WTC11 (cell line): ENCODE measurements around the gene TMEM238. TPM values are rescaled to one million over a fixed set of nuclear protein-coding genes. Genes with fewer than 3 reads are reported as not detected.

Experiments
- ATAC-seq: fragments of 200-7000 bp; cut with Tn5 transposase; 2 replicates; pipeline ENCODE4 v1.10.0; 2021; ENCODE audit warnings: mild to moderate bottlenecking, moderate library complexity
- CTCF ChIA-PET: fragments of 300-600 bp; sonication (Branson Sonifier 250); formaldehyde crosslinking; loops from one replicate; lab custom pipeline; 2021; ENCODE audit warnings: antibody characterized with exemption; lab: Charles Lee
- POLR2A ChIA-PET: fragments of 350-600 bp; sonication (Branson Sonifier 250); formaldehyde crosslinking; loops from one replicate; lab custom pipeline; 2021; ENCODE audit warnings: antibody characterized with exemption; lab: Charles Lee
- DNase-seq: peaks from one replicate; pipeline ENCODE4 v3.0.0; 2021; ENCODE audit warnings: low spot score
- H3K27ac Mint-ChIP-seq: 2 replicates; pipeline ENCODE4 v1.8.0; 2021; ENCODE audit warnings: mixed read lengths
- H3K27me3 Mint-ChIP-seq: 2 replicates; pipeline ENCODE4 v1.8.0; 2021; ENCODE audit warnings: low read depth, mild to moderate bottlenecking, moderate library complexity, mixed read lengths
- H3K36me3 Mint-ChIP-seq: 2 replicates; pipeline ENCODE4 v1.8.0; 2021; ENCODE audit warnings: mixed read lengths
- H3K4me1 Mint-ChIP-seq: 2 replicates; pipeline ENCODE4 v1.8.0; 2022; ENCODE audit warnings: mixed read lengths
- H3K4me3 Mint-ChIP-seq: 2 replicates; pipeline ENCODE4 v1.8.0; 2021; ENCODE audit warnings: mild to moderate bottlenecking, moderate library complexity, mixed read lengths
- H3K9me3 Mint-ChIP-seq: 2 replicates; pipeline ENCODE4 v1.8.0; 2021; ENCODE audit warnings: mixed read lengths
- CREB1 ChIP-seq: sonication (generic); formaldehyde crosslinking; IDR thresholded peaks from 2 replicates; pipeline ENCODE4 v1.8.0; 2023; ENCODE audit warnings: mild to moderate bottlenecking, missing genetic modification reagents
- IRF2 ChIP-seq: sonication (generic); formaldehyde crosslinking; IDR thresholded peaks from 2 replicates; pipeline ENCODE4 v1.8.0; 2022; ENCODE audit warnings: low read depth, missing genetic modification reagents, borderline replicate concordance
- NFYB ChIP-seq: sonication (generic); formaldehyde crosslinking; conservative IDR thresholded peaks from 2 replicates; pipeline ENCODE4 v1.8.0; 2022; ENCODE audit warnings: low read depth, missing genetic modification reagents
- RELA ChIP-seq: sonication (generic); formaldehyde crosslinking; IDR thresholded peaks from 2 replicates; pipeline ENCODE4 v1.8.1; 2022; ENCODE audit warnings: missing genetic modification reagents, mild to moderate bottlenecking, borderline replicate concordance
- SMAD3 ChIP-seq: sonication (generic); formaldehyde crosslinking; IDR thresholded peaks from 2 replicates; pipeline ENCODE4 v1.8.0; 2022; ENCODE audit warnings: missing genetic modification reagents, mild to moderate bottlenecking, borderline replicate concordance
- SOX15 ChIP-seq: fragments of 250-450 bp; sonication (Bioruptor Pico); IDR thresholded peaks from 2 replicates; pipeline ENCODE4 v1.9.0; 2021; ENCODE audit warnings: mild to moderate bottlenecking
- TEAD1 ChIP-seq: sonication (generic); formaldehyde crosslinking; IDR thresholded peaks from 2 replicates; pipeline ENCODE4 v1.8.0; 2022; ENCODE audit warnings: mild to moderate bottlenecking, missing genetic modification reagents
- TEAD4 ChIP-seq: sonication (generic); formaldehyde crosslinking; IDR thresholded peaks from 2 replicates; pipeline ENCODE4 v1.8.0; 2022; ENCODE audit warnings: mild to moderate bottlenecking, missing genetic modification reagents
- TP53 ChIP-seq: sonication (generic); formaldehyde crosslinking; IDR thresholded peaks from 2 replicates; pipeline ENCODE4 v1.8.1; 2023; ENCODE audit warnings: mild to moderate bottlenecking, missing genetic modification reagents
- ZBTB21 ChIP-seq: sonication (generic); formaldehyde crosslinking; IDR thresholded peaks from 2 replicates; pipeline ENCODE4 v1.8.1; 2023; ENCODE audit warnings: mild to moderate bottlenecking, missing genetic modification reagents, borderline replicate concordance
- ZNF138 ChIP-seq: sonication (generic); formaldehyde crosslinking; conservative IDR thresholded peaks from 2 replicates; pipeline ENCODE4 v1.8.1; 2022; ENCODE audit warnings: mild to moderate bottlenecking, moderate library complexity, missing genetic modification reagents
- ZNF219 ChIP-seq: sonication (generic); formaldehyde crosslinking; IDR thresholded peaks from 2 replicates; pipeline ENCODE4 v1.8.0; 2023; ENCODE audit warnings: missing genetic modification reagents, mild to moderate bottlenecking, borderline replicate concordance
- ZNF232 ChIP-seq: sonication (generic); formaldehyde crosslinking; IDR thresholded peaks from 2 replicates; pipeline ENCODE4 v1.8.0; 2022; ENCODE audit warnings: mild to moderate bottlenecking, missing genetic modification reagents
- ZNF263 ChIP-seq: sonication (generic); formaldehyde crosslinking; IDR thresholded peaks from 2 replicates; pipeline ENCODE4 v1.8.1; 2022; ENCODE audit warnings: low read depth, mild to moderate bottlenecking, moderate library complexity, missing genetic modification reagents
- ZNF396 ChIP-seq: fragments of 250-450 bp; sonication (Bioruptor Pico); IDR thresholded peaks from 2 replicates; pipeline ENCODE4 v1.8.0; 2021; ENCODE audit warnings: mild to moderate bottlenecking, moderate library complexity, borderline replicate concordance
- ZNF416 ChIP-seq: fragments of 250-450 bp; sonication (Bioruptor Pico); IDR thresholded peaks from 2 replicates; pipeline ENCODE4 v1.9.0; 2021; ENCODE audit warnings: mild to moderate bottlenecking, inconsistent platforms
- total RNA-seq: library from RNA; stranded (reverse); gene quantifications from 3 replicates; pipeline ENCODE4 v1.2.3, GENCODE V29; 2021
- TF ChIP-seq, protein P1 (sequence below): sonication (generic); formaldehyde crosslinking; IDR thresholded peaks from 2 replicates; pipeline ENCODE4 v1.8.1; 2022; ENCODE audit warnings: low read depth, missing genetic modification reagents, borderline replicate concordance
- TF ChIP-seq, protein P2 (sequence below): fragments of 250-450 bp; sonication (Bioruptor Pico); conservative IDR thresholded peaks from 2 replicates; pipeline ENCODE4 v1.9.0; 2021; ENCODE audit warnings: mild to moderate bottlenecking
- TF ChIP-seq, protein P3 (sequence below): fragments of 250-450 bp; sonication (Bioruptor Pico); IDR thresholded peaks from 2 replicates; pipeline ENCODE4 v1.9.0; 2021; ENCODE audit warnings: moderate library complexity, mild to moderate bottlenecking, inconsistent platforms, borderline replicate concordance
- TF ChIP-seq, protein P4 (sequence below): sonication (generic); formaldehyde crosslinking; IDR thresholded peaks from 2 replicates; pipeline ENCODE4 v1.8.1; 2022; ENCODE audit warnings: missing genetic modification reagents, borderline replicate concordance
- TF ChIP-seq, protein P5 (sequence below): sonication (generic); formaldehyde crosslinking; IDR thresholded peaks from 2 replicates; pipeline ENCODE4 v1.8.0; 2023; ENCODE audit warnings: mild to moderate bottlenecking, missing genetic modification reagents
- TF ChIP-seq, protein P6 (sequence below): sonication (generic); formaldehyde crosslinking; IDR thresholded peaks from 2 replicates; pipeline ENCODE4 v1.8.1; 2022; ENCODE audit warnings: mild to moderate bottlenecking, missing genetic modification reagents, moderate library complexity, borderline replicate concordance

TMEM238 gene
- total RNA-seq, 1 experiment from 2014 or later = 8.3 TPM

DNA sequence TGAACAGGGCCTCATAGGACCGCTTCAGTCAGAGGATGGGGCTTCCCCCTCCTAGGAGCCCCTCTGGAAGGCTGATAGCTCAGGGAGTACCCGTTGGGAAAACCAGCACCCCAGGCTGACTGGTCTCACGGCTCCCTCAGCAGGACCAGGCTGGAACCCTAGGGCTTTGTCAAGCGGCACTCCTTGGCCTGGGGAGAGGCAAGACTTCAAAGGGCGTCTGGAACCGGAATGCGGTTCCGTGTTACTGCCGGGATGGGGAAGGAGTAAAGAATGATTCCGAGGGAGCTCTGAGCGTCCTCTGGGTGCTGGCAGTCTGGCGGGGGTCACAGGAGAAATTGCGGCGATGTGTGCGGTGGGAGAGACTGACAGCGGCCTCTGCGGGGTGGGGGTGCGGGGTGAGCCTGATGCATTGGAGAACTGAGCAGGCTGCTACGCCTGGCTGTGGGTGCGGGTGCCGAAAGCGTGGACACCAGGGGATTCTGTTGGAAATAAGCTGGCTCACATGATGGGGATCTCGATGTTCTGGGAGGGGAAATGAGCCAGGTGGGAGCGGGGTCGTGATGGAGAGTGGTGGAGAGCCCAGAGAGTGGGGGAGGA, 31.4 kb downstream of the TMEM238 start:
- TF ChIP-seq TEAD4 (CRISPR knock-in tag) (no peak), SMAD3 (no peak), SOX15 (CRISPR knock-in tag) (no peak), RELA (CRISPR knock-in tag) (no peak), ZNF396 (no peak), TP53 (no peak)
- TF ChIP-seq, protein P1, sequence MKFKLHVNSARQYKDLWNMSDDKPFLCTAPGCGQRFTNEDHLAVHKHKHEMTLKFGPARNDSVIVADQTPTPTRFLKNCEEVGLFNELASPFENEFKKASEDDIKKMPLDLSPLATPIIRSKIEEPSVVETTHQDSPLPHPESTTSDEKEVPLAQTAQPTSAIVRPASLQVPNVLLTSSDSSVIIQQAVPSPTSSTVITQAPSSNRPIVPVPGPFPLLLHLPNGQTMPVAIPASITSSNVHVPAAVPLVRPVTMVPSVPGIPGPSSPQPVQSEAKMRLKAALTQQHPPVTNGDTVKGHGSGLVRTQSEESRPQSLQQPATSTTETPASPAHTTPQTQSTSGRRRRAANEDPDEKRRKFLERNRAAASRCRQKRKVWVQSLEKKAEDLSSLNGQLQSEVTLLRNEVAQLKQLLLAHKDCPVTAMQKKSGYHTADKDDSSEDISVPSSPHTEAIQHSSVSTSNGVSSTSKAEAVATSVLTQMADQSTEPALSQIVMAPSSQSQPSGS = no peak
- Mint-ChIP-seq H3K9me3 (no peaks in the 10 kb centered on the region), H3K27ac (no peak overlapping the region), H3K4me3 (peak overlapping the region; percentile 69), H3K4me1 (peaks cover 51% of the 10 kb centered on the region), H3K36me3 (no peaks in the 10 kb centered on the region), H3K27me3 (peaks cover 69% of the 10 kb centered on the region)
- ATAC-seq = no peak
- CTCF ChIA-PET = interaction anchor here (0.6 to 1.5 kb wide), 5 partner anchors 9 to 913 kb away, joined by 3 to 5 read pairs (median 3); no protein-coding TSS in a partner anchor
- POLR2A ChIA-PET = interaction anchor here (1.6 kb wide), 1 partner anchor 13 kb away, joined by 5 read pairs; no protein-coding TSS in a partner anchor
- DNase-seq = no peak

DNA sequence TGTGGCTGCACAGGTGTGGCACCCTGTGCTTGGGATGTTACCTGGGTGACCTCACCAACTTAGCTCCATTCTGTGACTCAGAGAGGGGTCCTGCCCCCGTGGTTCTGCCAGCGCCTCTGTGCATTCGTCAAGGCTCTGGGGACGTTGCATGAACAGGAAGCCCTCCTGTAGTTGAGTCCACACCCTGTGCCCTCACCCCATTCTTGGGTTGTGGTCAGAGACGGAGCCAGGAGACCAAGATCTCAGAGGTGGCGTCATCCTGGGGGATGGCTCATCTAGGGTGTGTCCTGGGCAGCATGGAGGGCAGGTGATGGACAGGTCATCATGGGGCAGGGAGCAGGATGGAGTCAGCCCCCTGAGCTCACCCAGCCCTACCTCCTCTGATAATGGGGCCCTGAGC, 32.1 kb downstream of the TMEM238 start:
- H3K27ac Mint-ChIP-seq = no peak overlapping the region
- CTCF ChIA-PET = interaction anchor here (1.5 kb wide), 1 partner anchor 51 kb away, joined by 5 read pairs; no protein-coding TSS in a partner anchor
- no peak for DNase-seq
- TF ChIP-seq ZNF416 (CRISPR knock-in tag) (no peak), ZNF138 (CRISPR knock-in tag) (no peak), CREB1 (CRISPR knock-in tag) (no peak), ZNF232 (CRISPR knock-in tag) (no peak), IRF2 (no peak), ZBTB21 (CRISPR knock-in tag) (no peak), NFYB (no peak), ZNF263 (no peak), TEAD1 (no peak), ZNF219 (CRISPR knock-in tag) (no peak)
- TF ChIP-seq, protein P2, sequence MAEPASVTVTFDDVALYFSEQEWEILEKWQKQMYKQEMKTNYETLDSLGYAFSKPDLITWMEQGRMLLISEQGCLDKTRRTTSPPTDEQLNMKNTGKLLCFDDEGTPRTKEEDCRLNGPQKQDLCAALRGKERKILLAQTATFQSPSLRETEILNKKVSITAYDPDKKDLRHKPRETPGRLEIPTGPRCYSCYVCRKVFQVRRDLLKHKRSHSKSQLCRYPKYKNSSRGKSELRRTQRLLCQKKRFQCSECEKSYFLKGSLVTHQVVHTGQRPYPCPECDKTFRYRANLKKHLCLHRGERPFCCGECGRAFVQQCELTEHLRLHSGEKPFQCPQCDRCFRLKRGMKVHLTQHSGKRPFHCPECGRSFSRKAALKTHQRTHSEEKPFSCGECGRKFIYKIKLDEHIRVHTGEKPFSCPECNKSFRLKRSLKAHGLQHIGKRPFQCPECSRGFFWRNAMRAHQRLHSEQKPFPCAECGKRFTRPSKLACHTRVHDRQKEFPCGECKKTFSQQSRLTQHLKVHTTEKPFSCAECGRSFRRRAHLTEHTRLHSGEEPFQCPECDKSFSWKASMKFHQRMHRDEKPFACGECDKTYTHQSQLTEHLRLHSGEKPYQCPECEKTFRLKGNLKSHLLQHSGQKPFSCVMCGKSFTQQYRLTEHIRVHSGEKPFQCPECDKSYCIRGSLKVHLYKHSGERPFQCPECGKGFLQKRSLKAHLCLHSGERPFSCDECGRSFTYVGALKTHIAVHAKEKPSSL (CRISPR knock-in tag) = no peak
- TF ChIP-seq, protein P3, sequence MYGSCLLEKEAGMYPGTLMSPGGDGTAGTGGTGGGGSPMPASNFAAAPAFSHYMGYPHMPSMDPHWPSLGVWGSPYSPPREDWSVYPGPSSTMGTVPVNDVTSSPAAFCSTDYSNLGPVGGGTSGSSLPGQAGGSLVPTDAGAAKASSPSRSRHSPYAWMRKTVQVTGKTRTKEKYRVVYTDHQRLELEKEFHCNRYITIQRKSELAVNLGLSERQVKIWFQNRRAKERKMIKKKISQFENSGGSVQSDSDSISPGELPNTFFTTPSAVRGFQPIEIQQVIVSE (CRISPR knock-in tag) = no peak
- TF ChIP-seq, protein P4, sequence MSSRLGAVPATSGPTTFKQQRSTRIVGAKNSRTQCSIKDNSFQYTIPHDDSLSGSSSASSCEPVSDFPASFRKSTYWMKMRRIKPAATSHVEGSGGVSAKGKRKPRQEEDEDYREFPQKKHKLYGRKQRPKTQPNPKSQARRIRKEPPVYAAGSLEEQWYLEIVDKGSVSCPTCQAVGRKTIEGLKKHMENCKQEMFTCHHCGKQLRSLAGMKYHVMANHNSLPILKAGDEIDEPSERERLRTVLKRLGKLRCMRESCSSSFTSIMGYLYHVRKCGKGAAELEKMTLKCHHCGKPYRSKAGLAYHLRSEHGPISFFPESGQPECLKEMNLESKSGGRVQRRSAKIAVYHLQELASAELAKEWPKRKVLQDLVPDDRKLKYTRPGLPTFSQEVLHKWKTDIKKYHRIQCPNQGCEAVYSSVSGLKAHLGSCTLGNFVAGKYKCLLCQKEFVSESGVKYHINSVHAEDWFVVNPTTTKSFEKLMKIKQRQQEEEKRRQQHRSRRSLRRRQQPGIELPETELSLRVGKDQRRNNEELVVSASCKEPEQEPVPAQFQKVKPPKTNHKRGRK = no peak
- TF ChIP-seq, protein P1 = no peak
- TF ChIP-seq, protein P5, sequence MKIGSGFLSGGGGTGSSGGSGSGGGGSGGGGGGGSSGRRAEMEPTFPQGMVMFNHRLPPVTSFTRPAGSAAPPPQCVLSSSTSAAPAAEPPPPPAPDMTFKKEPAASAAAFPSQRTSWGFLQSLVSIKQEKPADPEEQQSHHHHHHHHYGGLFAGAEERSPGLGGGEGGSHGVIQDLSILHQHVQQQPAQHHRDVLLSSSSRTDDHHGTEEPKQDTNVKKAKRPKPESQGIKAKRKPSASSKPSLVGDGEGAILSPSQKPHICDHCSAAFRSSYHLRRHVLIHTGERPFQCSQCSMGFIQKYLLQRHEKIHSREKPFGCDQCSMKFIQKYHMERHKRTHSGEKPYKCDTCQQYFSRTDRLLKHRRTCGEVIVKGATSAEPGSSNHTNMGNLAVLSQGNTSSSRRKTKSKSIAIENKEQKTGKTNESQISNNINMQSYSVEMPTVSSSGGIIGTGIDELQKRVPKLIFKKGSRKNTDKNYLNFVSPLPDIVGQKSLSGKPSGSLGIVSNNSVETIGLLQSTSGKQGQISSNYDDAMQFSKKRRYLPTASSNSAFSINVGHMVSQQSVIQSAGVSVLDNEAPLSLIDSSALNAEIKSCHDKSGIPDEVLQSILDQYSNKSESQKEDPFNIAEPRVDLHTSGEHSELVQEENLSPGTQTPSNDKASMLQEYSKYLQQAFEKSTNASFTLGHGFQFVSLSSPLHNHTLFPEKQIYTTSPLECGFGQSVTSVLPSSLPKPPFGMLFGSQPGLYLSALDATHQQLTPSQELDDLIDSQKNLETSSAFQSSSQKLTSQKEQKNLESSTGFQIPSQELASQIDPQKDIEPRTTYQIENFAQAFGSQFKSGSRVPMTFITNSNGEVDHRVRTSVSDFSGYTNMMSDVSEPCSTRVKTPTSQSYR (CRISPR knock-in tag) = no peak
- TF ChIP-seq, protein P6, sequence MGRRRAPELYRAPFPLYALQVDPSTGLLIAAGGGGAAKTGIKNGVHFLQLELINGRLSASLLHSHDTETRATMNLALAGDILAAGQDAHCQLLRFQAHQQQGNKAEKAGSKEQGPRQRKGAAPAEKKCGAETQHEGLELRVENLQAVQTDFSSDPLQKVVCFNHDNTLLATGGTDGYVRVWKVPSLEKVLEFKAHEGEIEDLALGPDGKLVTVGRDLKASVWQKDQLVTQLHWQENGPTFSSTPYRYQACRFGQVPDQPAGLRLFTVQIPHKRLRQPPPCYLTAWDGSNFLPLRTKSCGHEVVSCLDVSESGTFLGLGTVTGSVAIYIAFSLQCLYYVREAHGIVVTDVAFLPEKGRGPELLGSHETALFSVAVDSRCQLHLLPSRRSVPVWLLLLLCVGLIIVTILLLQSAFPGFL (CRISPR knock-in tag) = no peak

More for the DNA sequence above, 32.1 kb downstream of the TMEM238 start:
- H3K9me3 Mint-ChIP-seq = no peaks in the 10 kb centered on the region
- H3K4me1 Mint-ChIP-seq = peaks cover 51% of the 10 kb centered on the region
- H3K27me3 Mint-ChIP-seq = peaks cover 63% of the 10 kb centered on the region
- no peaks in the 10 kb centered on the region for H3K36me3 Mint-ChIP-seq
- no peak overlapping the region for H3K4me3 Mint-ChIP-seq
- POLR2A ChIA-PET = interaction anchor here (1.6 kb wide), 1 partner anchor 13 kb away, joined by 5 read pairs; no protein-coding TSS in a partner anchor
- no peak for ATAC-seq
